Mesothelial cell of epicardium (in vitro differentiated cells): ENCODE measurements around the gene PPDPF. TPM values are rescaled to one million over a fixed set of nuclear protein-coding genes. Genes with fewer than 3 reads are reported as not detected.

Experiments
- DNase-seq, 2 experiments: peaks; one replicate each; pipeline ENCODE4 v3.0.0; 2021; ENCODE audit warnings: low spot score in 2 of 2; ENCODE audit not compliant: unreplicated experiment in 2 of 2
- H3K27ac Mint-ChIP-seq: 2 replicates; pipeline ENCODE4 v1.8.0; 2021; ENCODE audit warnings: mixed read lengths
- H3K27me3 Mint-ChIP-seq: 2 replicates; pipeline ENCODE4 v1.8.0; 2021; ENCODE audit warnings: low read depth, mixed read lengths
- H3K36me3 Mint-ChIP-seq: 2 replicates; pipeline ENCODE4 v1.8.0; 2021; ENCODE audit warnings: mixed read lengths
- H3K4me1 Mint-ChIP-seq: 2 replicates; pipeline ENCODE4 v1.8.0; 2021; ENCODE audit warnings: mixed read lengths
- H3K4me3 Mint-ChIP-seq: 2 replicates; pipeline ENCODE4 v1.8.0; 2021; ENCODE audit warnings: mild to moderate bottlenecking, moderate library complexity, mixed read lengths
- H3K9me3 Mint-ChIP-seq: 2 replicates; pipeline ENCODE4 v1.8.0; 2021; ENCODE audit warnings: mixed read lengths
- total RNA-seq: library from RNA; stranded (reverse); gene quantifications from 3 replicates; pipeline ENCODE4 v1.2.1, GENCODE V29; 2021
- TF ChIP-seq, protein P1 (sequence below): fragments of 200-600 bp; sonication (generic); IDR thresholded peaks from one replicate; pipeline ENCODE4 v1.5.0; 2021; ENCODE audit warnings: antibody characterized with exemption; ENCODE audit not compliant: unreplicated experiment

PPDPF gene
- total RNA-seq, 1 donor from 2014 or later: 271 TPM

DNA sequence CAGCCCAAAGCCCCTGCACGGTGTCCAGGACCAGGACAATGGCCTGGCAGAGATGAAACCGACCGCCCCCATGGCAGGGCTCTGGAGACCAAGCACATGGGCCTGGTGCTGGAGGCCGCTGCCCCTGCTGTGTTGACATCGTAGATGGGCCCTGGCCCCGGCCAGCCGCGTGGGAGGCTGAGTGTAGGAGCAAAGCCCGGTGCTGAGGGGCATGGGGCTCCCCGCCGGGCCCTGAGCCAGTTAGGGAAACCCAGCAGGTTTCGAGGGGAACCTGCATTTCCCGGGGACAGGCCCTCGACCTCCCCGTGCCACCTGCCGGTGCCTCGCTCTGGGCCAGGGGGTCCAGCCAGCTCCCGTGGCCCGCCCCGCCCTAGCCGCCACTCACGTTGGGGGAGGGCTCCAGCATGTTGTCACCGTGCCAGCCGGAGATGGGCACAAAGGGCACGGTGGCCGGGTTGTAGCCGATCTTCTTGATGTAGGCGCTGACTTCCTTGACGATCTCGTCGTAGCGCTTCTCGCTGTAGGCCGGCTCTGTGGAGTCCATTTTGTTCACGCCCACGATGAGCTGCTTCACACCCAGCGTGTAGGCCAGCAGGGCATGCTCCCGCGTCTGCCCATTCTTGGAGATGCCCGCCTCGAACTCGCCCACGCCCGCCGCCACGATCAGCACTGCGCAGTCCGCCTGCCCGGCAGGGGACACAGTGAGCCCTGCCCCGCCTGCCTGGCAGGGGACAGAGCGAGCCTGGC is 26.0 kb upstream of the PPDPF start:
- H3K36me3 Mint-ChIP-seq: no peaks in the 10 kb centered on the region
- no peak for DNase-seq
- no peak overlapping the region for H3K4me3 Mint-ChIP-seq
- H3K27ac Mint-ChIP-seq: no peak overlapping the region
- H3K4me1 Mint-ChIP-seq: peaks cover 4% of the 10 kb centered on the region
- TF ChIP-seq, protein P1, sequence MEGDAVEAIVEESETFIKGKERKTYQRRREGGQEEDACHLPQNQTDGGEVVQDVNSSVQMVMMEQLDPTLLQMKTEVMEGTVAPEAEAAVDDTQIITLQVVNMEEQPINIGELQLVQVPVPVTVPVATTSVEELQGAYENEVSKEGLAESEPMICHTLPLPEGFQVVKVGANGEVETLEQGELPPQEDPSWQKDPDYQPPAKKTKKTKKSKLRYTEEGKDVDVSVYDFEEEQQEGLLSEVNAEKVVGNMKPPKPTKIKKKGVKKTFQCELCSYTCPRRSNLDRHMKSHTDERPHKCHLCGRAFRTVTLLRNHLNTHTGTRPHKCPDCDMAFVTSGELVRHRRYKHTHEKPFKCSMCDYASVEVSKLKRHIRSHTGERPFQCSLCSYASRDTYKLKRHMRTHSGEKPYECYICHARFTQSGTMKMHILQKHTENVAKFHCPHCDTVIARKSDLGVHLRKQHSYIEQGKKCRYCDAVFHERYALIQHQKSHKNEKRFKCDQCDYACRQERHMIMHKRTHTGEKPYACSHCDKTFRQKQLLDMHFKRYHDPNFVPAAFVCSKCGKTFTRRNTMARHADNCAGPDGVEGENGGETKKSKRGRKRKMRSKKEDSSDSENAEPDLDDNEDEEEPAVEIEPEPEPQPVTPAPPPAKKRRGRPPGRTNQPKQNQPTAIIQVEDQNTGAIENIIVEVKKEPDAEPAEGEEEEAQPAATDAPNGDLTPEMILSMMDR: no peak
- peaks cover 50% of the 10 kb centered on the region for H3K27me3 Mint-ChIP-seq
- no peaks in the 10 kb centered on the region for H3K9me3 Mint-ChIP-seq

DNA sequence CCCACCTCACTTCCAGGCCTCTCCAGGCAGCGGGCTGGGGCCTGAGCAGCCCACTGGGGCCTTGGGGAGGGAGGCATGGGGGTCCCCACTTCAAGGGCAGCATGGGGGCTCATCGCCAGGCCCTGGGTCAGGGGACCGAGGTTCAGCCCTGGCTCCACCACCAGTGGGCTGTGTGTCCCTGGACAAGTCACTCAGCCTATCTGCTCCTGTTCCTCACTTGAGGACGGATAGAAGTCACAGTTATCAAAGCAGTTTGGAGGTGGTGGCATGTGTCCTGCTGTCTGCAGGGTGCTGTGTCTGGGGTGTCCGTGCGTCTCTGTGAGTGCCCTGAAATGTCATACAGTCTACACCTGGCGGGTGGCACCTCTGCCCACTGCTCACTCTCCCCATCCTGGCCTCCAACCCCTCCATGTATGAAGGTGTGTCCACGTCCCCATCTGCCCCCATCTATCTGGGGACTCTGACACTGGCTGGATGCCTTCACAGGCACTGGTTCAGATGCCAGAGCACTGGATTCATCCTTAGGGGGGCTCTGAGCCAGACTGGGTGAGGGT is 25.3 kb upstream of the PPDPF start:
- peaks cover 4% of the 10 kb centered on the region for H3K4me1 Mint-ChIP-seq
- peaks cover 49% of the 10 kb centered on the region for H3K27me3 Mint-ChIP-seq
- no peak overlapping the region for H3K4me3 Mint-ChIP-seq
- TF ChIP-seq, protein P1: no peak
- no peak overlapping the region for H3K27ac Mint-ChIP-seq
- DNase-seq: no peak
- no peaks in the 10 kb centered on the region for H3K36me3 Mint-ChIP-seq
- no peaks in the 10 kb centered on the region for H3K9me3 Mint-ChIP-seq

DNA sequence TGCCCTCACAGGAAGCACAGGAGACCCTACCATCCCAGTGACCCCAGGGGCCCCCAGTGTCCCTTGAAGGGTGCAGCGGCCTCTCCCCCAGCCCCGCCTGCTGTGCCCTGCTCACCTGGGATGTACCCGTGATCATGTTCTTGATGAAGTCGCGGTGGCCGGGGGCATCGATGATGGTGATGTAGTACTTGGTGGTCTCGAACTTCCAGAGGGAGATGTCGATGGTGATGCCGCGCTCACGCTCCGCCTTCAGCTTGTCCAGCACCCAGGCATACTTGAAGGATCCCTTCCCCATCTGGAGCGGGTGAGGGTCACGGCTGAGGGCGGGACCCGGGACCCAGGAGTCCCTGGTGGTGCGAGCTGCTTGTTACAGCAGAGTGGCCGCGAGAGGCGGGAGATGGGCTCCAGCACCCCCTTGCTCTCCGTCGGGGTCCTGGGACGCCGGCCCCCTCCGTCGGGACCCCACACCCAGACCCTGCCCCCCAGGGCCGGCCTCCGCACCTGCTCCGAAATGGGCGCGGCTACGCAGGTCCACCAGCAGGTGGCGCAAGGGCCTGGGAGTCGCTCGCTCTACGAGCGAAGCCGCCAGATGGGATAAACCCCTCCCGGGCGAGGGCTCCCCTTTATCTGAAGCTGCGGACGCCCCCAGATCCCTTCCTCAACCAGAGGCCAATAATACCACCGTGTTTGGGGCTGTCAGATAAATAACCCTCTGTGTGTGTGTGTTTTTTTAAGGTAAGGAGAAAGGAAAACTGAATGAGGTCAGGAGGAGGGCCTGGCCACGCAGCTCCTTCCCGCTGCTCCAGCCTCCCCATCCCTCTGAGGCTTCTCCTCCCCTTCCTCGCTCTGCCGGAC is 24.6 kb upstream of the PPDPF start:
- Mint-ChIP-seq H3K27me3 (peaks cover 47% of the 10 kb centered on the region), H3K4me1 (peaks cover 4% of the 10 kb centered on the region), H3K9me3 (no peaks in the 10 kb centered on the region), H3K4me3 (peak overlapping the region; percentile 34), H3K27ac (no peak overlapping the region), H3K36me3 (no peaks in the 10 kb centered on the region)
- TF ChIP-seq, protein P1: peak; percentile 97
- DNase-seq: peak; percentile 73 to 80

DNA sequence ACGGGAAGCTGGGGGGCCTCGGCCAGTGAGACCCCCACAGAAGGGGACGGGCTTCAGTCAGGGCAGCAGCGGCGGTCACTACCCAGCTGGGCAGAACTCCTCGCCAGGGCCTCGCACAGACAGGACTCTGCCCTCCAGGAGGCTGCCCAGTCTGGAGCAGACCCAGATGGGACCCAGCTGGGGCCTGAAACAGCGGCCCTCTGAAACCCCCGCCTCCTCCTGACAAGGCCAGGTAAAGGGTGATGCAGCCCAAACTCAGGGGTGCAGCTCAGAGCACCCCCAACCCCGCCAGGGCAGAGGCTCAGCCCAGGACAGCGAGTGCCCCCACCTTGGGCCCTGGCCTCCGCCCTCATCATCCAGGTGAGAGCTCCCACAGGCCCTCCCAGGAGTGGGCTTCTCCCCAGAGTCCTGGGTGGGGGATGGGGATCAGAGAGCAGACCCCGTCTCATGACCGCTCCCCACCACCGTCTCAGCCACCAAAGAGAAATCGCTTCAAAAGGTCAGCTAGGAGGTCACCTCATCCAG is 23.9 kb upstream of the PPDPF start:
- no peak for DNase-seq
- peaks cover 46% of the 10 kb centered on the region for H3K27me3 Mint-ChIP-seq
- TF ChIP-seq, protein P1: no peak
- no peak overlapping the region for H3K27ac Mint-ChIP-seq
- no peaks in the 10 kb centered on the region for H3K36me3 Mint-ChIP-seq
- peaks cover 4% of the 10 kb centered on the region for H3K4me1 Mint-ChIP-seq
- no peak overlapping the region for H3K4me3 Mint-ChIP-seq
- no peaks in the 10 kb centered on the region for H3K9me3 Mint-ChIP-seq

DNA sequence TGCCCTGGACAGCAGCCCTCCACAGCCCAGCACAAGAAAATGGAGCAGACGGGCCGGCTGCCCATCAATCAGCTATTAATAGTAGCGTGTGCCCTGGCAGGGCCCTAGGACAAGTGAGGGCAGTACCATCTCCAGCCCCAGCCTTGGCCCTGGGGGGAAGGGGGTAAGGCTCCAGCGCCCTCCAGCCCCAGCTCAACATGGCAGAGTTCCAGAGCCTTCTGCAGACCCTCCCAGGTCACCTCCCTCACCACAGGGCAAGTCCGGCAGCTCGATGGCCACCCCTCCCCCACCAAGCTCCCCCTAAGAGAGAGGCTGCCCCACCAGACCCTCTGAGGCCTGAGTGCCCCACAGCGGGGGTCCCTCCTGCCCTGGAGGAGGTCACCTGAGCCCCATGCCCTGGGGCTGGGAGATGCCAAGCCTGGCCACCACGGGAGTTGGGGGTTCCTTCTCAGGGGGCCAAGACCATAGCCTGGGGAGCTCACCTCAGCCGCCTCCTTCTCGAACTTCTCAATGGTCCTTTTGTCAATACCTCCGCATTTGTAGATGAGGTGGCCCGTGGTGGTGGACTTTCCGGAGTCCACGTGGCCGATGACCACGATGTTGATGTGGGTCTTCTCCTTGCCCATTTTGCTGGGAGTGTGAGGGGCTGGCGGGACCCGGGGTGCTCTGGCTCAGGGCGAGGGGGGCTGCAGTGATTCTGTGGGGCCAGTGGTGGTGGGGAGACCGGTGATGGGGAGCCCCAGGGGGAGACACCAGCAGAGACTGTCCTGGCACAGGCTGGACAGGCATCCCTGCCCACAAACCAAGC is 23.2 kb upstream of the PPDPF start:
- H3K4me3 Mint-ChIP-seq: no peak overlapping the region
- no peaks in the 10 kb centered on the region for H3K9me3 Mint-ChIP-seq
- DNase-seq: no peak
- no peak overlapping the region for H3K27ac Mint-ChIP-seq
- H3K27me3 Mint-ChIP-seq: peaks cover 46% of the 10 kb centered on the region
- no peaks in the 10 kb centered on the region for H3K36me3 Mint-ChIP-seq
- TF ChIP-seq, protein P1: no peak
- peaks cover 4% of the 10 kb centered on the region for H3K4me1 Mint-ChIP-seq
